ENCODE measurements around the gene EDN3.

EDN3 gene

DNA sequence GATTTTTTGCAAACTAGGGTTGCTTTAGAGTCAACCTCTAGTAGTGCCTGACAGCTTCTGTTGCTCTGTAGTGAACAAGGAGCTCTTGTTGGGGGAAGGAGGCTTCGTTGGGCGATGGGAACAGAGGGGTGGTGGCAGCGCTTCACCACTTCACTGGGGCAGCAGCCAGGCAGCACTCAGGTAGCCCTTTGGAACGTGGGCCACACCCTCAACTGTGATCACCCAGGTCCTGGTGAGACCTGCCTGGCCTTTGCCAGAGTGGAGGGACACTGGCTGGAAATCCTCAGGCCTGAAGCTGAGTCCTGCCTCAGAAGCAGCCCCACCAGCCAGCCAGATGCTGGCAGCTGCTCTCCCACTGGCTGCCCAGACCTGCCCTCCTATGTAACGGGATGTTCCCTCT is 10.4 kb upstream of the EDN3 start:
- in situ Hi-C loops (cut with HindIII; ENCODE audit: low pct_unique_long_range_greater_than_20kb, low sequenced_read_pairs) = no loop called here
- no peak for DNase-seq (ENCODE audit: low read depth in 1 of 2, low spot score in 1 of 2)
- no peak for TF ChIP-seq JUND (IDR thresholded peaks at IDR 0.05; ENCODE audit: low read depth)

DNA sequence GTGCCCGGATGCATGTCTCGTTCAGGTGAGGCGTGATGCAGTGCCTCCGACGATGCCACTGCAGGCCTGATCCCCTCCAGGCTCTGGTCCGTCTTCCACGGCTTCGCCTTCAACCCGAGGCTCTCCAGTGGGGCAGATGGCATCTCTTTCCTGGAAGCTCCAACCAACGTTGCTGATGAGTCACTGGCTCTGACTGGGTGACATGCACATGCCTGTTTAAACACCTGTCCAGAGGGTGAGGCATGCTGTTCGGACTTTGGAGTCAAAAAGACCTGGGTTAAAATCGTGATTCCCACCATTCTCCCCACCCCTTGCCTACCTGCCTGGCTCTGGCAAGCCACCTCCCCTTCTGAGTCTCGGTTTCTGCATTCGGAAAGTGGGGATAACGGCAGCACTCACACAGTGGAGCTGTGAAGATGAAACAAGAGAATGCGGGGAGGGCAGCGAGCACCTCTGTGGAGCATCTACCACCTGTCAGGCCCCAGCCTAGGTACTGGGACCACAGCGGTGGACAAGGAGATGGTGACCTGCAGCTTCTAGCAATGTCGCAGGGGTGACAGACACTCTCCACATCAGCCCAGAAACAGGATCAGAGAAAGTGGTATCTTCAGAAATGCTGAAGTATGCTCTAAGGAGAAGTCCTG is 8.5 kb upstream of the EDN3 start:
- TF ChIP-seq JUND (IDR thresholded peaks at IDR 0.05; ENCODE audit: low read depth) = no peak
- DNase-seq (ENCODE audit: low read depth in 1 of 2, low spot score in 1 of 2) = no peak
- in situ Hi-C loops (cut with HindIII; ENCODE audit: low pct_unique_long_range_greater_than_20kb, low sequenced_read_pairs) = no loop called here

DNA sequence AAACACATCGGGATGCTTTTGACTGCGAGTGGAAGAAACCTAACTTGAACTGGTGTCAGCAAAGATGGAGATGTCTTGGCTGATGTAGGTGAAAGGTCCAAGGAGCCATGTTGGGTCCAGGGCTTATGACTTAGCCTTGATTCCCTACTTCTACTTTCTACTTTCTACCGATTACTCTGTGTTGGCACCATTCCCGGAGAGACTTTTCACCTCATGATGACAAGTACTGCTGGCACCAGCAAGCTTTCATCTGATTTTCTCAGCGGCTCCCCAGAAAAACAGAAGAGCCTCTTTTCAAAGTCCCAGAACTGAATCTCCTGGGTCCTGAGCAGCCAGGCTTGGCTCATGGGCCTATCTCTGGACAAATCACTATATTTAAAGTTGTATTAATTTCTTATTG is 4.9 kb upstream of the EDN3 start:
- in situ Hi-C loops (cut with HindIII; ENCODE audit: low pct_unique_long_range_greater_than_20kb, low sequenced_read_pairs) = no loop called here
- no peak for DNase-seq (ENCODE audit: low read depth in 1 of 2, low spot score in 1 of 2)
- no peak for TF ChIP-seq JUND (IDR thresholded peaks at IDR 0.05; ENCODE audit: low read depth)

DNA sequence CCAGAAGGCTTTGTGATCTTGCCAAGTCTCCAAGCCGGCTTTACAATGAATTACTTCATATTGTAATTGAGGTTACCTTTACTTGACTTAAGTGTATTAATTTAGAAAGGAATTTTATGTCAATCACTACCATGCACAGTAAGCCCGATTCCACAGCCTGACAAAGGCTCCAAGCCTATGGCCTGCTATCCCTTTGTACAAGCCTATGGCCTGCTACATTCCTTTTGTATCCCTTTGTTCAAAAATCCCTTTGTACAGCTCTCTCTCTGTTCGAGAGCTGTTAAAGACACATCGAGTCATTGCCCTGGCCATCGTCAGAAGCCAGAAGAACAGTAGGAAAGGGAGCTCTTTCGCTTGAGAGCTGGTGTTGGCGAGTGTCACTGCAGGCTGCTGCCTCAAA is 2.7 kb upstream of the EDN3 start:
- in situ Hi-C loops (cut with HindIII; ENCODE audit: low pct_unique_long_range_greater_than_20kb, low sequenced_read_pairs) = no loop called here
- TF ChIP-seq JUND (IDR thresholded peaks at IDR 0.05; ENCODE audit: low read depth) = no peak
- no peak for DNase-seq (ENCODE audit: low read depth in 1 of 2, low spot score in 1 of 2)

- TF ChIP-seq JUND (IDR thresholded peaks at IDR 0.05; ENCODE audit: low read depth) = no peak
- in situ Hi-C loops (cut with HindIII; ENCODE audit: low pct_unique_long_range_greater_than_20kb, low sequenced_read_pairs) = no loop called here
- DNase-seq (ENCODE audit: low read depth in 1 of 2, low spot score in 1 of 2) = peak in 1 of 2 experiments; percentile 31
Observed at GRCh38 chr20:59299945-59300332, 472 bp upstream of the EDN3 start.

DNA sequence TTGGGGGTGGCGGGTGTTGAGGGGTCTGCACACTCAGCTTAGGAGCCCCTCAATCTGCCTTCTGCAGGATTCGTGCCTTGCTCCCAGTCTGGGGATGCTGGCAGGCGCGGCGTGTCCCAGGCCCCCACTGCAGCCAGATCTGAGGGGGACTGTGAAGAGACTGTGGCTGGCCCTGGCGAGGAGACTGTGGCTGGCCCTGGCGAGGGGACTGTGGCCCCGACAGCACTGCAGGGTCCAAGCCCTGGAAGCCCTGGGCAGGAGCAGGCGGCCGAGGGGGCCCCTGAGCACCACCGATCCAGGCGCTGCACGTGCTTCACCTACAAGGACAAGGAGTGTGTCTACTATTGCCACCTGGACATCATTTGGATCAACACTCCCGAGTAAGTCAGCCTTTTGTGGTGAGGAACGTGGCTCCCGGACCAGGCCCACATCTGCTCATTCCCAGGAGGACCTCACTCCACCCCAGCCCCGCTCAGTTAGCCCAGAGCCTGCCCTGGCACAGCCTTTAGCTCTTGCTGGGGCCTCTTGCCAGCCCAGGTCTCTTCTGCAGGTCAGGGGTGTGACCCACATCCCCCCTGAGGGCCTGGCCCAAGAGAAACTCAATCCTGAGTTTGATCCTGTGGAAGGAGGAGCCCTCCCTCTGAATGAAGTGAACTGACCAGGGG is 1.1 kb downstream of the EDN3 start:
- DNase-seq (ENCODE audit: low read depth in 1 of 2, low spot score in 1 of 2) = no peak
- TF ChIP-seq JUND (IDR thresholded peaks at IDR 0.05; ENCODE audit: low read depth) = no peak
- in situ Hi-C loops (cut with HindIII; ENCODE audit: low pct_unique_long_range_greater_than_20kb, low sequenced_read_pairs) = no loop called here

DNA sequence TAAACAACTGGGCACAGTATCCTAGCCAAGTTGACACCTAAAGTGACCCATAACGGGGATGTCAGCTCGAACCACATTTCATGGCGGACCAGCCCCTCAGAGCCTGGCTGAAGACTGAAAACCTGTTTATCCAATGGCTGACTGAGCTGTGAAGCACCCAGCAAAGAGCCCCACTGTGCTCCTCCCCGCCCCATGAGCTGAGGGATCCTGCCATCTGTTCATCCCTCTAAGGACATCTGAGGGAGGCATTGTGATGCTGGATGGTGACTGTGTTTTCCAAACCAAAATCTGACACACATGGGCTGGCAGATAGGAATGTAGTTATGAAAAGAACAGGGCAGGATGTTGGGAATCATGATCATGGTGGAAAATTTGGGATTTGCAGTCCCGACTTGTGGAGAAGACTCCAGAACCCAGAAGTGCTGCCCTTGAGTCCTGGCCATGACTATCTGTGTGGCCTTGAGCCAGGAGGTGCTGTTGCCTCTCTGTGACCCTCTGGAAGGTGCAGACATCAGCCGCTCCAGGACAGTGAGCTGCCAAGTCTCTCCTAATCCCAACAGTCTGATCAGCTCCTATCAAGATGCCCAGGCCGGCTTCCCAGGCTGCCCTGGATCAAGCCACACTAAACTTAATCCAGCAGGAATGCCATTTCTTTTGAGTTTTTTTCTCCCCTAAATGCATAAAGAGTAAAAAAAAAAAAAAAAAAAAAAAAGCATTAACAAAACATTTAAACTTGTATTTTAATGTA is 5.7 kb downstream of the EDN3 start:
- in situ Hi-C loops (cut with HindIII; ENCODE audit: low pct_unique_long_range_greater_than_20kb, low sequenced_read_pairs) = no loop called here
- no peak for TF ChIP-seq JUND (IDR thresholded peaks at IDR 0.05; ENCODE audit: low read depth)
- DNase-seq (ENCODE audit: low read depth in 1 of 2, low spot score in 1 of 2) = no peak

GRCh38 chr20:59307270-59307669 is 6.9 kb downstream of the EDN3 start:
- in situ Hi-C loops (cut with HindIII; ENCODE audit: low pct_unique_long_range_greater_than_20kb, low sequenced_read_pairs) = no loop called here
- no peak for TF ChIP-seq JUND (IDR thresholded peaks at IDR 0.05; ENCODE audit: low read depth)
- no peak for DNase-seq (ENCODE audit: low read depth in 1 of 2, low spot score in 1 of 2)

- in situ Hi-C loops (cut with HindIII; ENCODE audit: low pct_unique_long_range_greater_than_20kb, low sequenced_read_pairs) = no loop called here
- no peak for TF ChIP-seq JUND (IDR thresholded peaks at IDR 0.05; ENCODE audit: low read depth)
- DNase-seq (ENCODE audit: low read depth in 1 of 2, low spot score in 1 of 2) = no peak
Observed at GRCh38 chr20:59308493-59309201, 8.2 kb downstream of the EDN3 start.

DNA sequence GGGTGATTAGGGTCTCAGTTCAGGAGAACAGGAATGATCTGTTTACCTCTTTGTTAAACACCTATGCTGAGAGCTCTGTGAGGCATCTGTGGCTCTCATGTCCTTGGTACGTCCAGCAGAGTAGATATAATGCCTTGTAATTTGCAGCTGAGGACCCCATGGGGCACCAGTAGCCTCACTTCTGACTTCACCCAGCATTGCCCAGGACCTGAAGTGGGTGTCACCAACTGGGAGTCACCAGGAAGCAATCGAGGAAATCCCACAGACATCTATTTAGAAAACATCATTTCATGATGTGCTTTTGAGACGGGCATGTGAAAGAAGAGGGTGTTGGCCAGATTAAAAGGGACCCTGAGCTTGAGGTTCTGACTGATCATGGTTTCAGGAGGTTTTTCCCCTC is 8.8 kb downstream of the EDN3 start:
- no peak for DNase-seq (ENCODE audit: low read depth in 1 of 2, low spot score in 1 of 2)
- no peak for TF ChIP-seq JUND (IDR thresholded peaks at IDR 0.05; ENCODE audit: low read depth)
- in situ Hi-C loops (cut with HindIII; ENCODE audit: low pct_unique_long_range_greater_than_20kb, low sequenced_read_pairs) = no loop called here

DNA sequence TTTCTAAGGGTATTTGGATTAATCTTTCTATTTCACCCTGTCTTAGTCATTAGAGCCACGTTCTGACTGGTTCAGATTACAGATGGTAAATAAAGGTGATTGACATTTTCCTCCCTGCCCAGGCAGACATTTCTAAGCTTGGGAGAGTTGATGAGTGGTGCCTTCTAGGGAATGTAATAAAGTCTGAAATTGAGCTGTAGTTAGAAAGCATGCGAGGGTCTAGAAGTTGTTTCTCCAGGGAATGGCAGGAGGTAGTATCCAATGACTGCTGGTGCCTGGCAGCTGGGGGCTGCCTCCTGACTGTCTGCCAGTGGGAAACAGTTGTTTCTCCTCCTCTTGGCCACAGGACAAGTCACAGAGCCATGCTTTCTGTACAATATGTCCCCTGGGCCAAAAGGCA is 14.6 kb downstream of the EDN3 start:
- in situ Hi-C loops (cut with HindIII; ENCODE audit: low pct_unique_long_range_greater_than_20kb, low sequenced_read_pairs) = no loop called here
- TF ChIP-seq JUND (IDR thresholded peaks at IDR 0.05; ENCODE audit: low read depth) = no peak
- no peak for DNase-seq (ENCODE audit: low read depth in 1 of 2, low spot score in 1 of 2)

DNA sequence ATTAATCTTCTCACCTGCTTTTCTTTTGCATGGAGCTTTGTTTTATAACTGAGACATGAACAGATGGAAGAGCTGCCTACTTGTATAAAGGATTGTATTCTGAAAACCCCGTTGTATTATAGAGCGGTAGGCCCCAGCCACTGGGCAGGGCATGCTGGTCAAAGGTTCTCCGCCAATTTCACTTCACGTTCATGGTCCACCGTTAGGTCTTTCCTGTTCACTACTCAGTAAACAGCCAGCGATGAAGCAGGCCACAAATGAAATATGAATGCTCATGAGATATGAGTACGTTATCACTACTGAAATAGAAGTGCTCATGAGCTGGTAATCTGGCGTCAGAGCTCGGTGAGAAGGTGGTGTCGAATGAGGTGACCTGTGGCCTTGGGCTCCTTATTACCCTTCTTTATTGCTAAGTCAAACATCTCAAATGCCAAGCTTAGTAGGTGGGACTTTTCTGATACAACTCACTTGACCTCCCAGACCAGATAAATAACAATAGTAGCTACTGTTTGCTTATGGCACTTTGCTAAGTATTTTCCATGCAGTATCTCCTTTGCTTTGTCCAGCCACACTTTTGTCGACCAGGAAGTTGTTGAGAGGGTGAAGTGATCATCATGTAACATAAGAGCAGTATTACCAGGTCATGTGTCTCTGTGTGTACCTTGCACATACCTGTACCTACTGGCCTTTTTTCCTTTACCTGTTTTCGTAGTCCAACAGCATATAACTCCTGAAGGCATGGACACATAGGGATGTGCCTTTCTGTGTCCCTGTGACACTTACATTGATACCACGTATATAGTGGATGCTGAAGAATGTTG is 16.7 kb downstream of the EDN3 start:
- no peak for DNase-seq (ENCODE audit: low read depth in 1 of 2, low spot score in 1 of 2)
- TF ChIP-seq JUND (IDR thresholded peaks at IDR 0.05; ENCODE audit: low read depth) = no peak
- in situ Hi-C loops (cut with HindIII; ENCODE audit: low pct_unique_long_range_greater_than_20kb, low sequenced_read_pairs) = no loop called here
